Pancreas (tissue), 10 donors: ENCODE measurements around the gene DSTN. TPM values are rescaled to one million over a fixed set of nuclear protein-coding genes. Genes with fewer than 3 reads are reported as not detected.

Source experiments
- ATAC-seq, 4 donors: fragments of 200-7000 bp; cut with Tn5 transposase; one replicate each; pipeline versions ENCODE4 v1.8.0 to v1.9.1; 2020; ENCODE audit warnings: mild to moderate bottlenecking in 4 of 4, moderate library complexity in 4 of 4
- DNase-seq, 6 donors: peaks; one replicate each; pipeline ENCODE4 v3.0.0-alpha.2; 2020
- FAIRE-seq: peaks from 2 replicates; lab custom pipeline; 2012; peaks lifted over from hg19 to GRCh38; lab: Jason Lieb, UNC
- H3K27ac ChIP-seq, 4 donors: fragments of 200-600 bp; sonication (generic); 1 replicate in 3 of 4; 2 replicates in 1 of 4; pipeline versions ENCODE4 v1.5.0 to v1.8.0; 2020
- H3K27me3 ChIP-seq, 4 donors: fragments of 200-600 bp; one replicate each; pipeline ENCODE4 v1.8.0; 2021
- H3K36me3 ChIP-seq, 3 donors: fragments of 200-600 bp; sonication (generic) in 1 of 3; one replicate each; pipeline versions ENCODE4 v1.5.0 to v1.8.0; 2020 to 2021
- H3K4me1 ChIP-seq, 3 donors: fragments of 200-600 bp; one replicate each; pipeline ENCODE4 v1.8.0; 2021
- H3K4me3 ChIP-seq, 4 donors: fragments of 200-600 bp; sonication (generic) in 2 of 4; one replicate each; pipeline versions ENCODE4 v1.5.0 to v1.8.0; 2020 to 2021
- H3K9me3 ChIP-seq, 4 donors: fragments of 200-600 bp; one replicate each; pipeline ENCODE4 v1.8.0; 2021
- WGBS, 2 donors: extraction: QIAGEN DNeasy Blood & Tissue Kit; methylation state at CpG; one replicate each; pipeline ENCODE4 v1.1.7; 2013; 5-methylcytosine and 5-hydroxymethylcytosine counted together
- intact Hi-C, 3 donors: fragments of 100-400 bp; cut with DNase I; formaldehyde crosslinking; loops; one replicate each; pipeline versions ENCODE4 v1.11.1 to v1.14.2; 2022
- polyA plus RNA-seq, 2 donors: library from polyadenylated mRNA; stranded (reverse); fragments of 200-250 nt; gene quantifications; one replicate each; pipeline ENCODE4 v1.2.3, GENCODE V29; 2013
- total RNA-seq, 6 donors: library from RNA; stranded (reverse); fragmentation: NEBNext Ultra II Directional in 4 of 6; extraction: Animal tissue kit (Norgen Biotek cat#: 25700) in 4 of 6; gene quantifications; one replicate each; pipeline versions ENCODE4 v1.2.1 to v1.2.4, GENCODE V29; 2021 to 2023
- TF ChIP-seq, protein P1 (sequence below), 4 donors: fragments of 200-600 bp; sonication (generic) in 3 of 4; IDR thresholded peaks; one replicate each; pipeline versions ENCODE4 v1.5.0 to v1.8.0; 2021; ENCODE audit warnings: antibody characterized with exemption in 4 of 4
- donor health status: healthy with polysubstance abuse.
- donor health status: DM: no; HTN: no; CAD: no; lungs with moderate emphysema.
- donor health status: DM: no; HTN: no; CAD: no.
- donor health status: control.
- donor health status: control.
- donor health status: Bipolar disorder and iron deficiency.
- donor health status: DM: yes; HTN: yes; CAD: no.
- donor health status: DM: no; HTN: no; CAD: no.
- donor health status: DM: no; HTN: no; CAD: no.
- donor health status: DM: yes; HTN: yes; CAD: no.

Gene DSTN
- total and polyA plus RNA-seq, 8 donors = 138 to 242 (median 182) TPM

DNA sequence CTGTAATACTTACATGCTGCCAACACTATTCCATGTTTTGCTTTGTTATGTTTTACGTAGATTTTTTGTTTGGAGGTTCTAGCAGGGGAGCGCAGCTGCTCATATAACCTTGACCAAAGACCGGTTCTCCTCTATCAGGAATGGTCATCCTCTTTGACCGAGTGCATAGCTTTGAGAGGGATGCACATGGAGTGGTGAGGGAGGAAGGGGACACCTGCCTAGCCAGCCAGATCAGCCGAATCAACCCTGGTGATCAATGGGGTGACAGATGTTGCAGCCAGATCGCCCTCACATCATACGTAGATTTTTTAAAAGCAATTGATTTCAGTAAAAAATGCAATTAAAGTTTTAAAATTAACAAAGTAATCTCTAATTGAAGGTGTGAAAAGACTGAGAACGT lies 6.3 kb downstream of the DSTN start:
- WGBS, 2 donors = 18 to 24% methylated on average over 8 of the region's 8 CpGs
- FAIRE-seq (no peak), DNase-seq (no peak), ATAC-seq (peak in 1 of 4 donors; percentile 7)
- Histone ChIP-seq H3K27me3 (no peaks in the 10 kb centered on the region), H3K27ac (no peak overlapping the region), H3K9me3 (no peaks in the 10 kb centered on the region), H3K4me1 (peaks cover 32 to 56% (median 37%) of the 10 kb centered on the region in 3 donors), H3K4me3 (no peak overlapping the region), H3K36me3 (no peaks in the 10 kb centered on the region)
- intact Hi-C loops = no loop called here
- TF ChIP-seq, protein P1, sequence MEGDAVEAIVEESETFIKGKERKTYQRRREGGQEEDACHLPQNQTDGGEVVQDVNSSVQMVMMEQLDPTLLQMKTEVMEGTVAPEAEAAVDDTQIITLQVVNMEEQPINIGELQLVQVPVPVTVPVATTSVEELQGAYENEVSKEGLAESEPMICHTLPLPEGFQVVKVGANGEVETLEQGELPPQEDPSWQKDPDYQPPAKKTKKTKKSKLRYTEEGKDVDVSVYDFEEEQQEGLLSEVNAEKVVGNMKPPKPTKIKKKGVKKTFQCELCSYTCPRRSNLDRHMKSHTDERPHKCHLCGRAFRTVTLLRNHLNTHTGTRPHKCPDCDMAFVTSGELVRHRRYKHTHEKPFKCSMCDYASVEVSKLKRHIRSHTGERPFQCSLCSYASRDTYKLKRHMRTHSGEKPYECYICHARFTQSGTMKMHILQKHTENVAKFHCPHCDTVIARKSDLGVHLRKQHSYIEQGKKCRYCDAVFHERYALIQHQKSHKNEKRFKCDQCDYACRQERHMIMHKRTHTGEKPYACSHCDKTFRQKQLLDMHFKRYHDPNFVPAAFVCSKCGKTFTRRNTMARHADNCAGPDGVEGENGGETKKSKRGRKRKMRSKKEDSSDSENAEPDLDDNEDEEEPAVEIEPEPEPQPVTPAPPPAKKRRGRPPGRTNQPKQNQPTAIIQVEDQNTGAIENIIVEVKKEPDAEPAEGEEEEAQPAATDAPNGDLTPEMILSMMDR (IDR thresholded peaks at IDR 0.05) = no peak

DNA sequence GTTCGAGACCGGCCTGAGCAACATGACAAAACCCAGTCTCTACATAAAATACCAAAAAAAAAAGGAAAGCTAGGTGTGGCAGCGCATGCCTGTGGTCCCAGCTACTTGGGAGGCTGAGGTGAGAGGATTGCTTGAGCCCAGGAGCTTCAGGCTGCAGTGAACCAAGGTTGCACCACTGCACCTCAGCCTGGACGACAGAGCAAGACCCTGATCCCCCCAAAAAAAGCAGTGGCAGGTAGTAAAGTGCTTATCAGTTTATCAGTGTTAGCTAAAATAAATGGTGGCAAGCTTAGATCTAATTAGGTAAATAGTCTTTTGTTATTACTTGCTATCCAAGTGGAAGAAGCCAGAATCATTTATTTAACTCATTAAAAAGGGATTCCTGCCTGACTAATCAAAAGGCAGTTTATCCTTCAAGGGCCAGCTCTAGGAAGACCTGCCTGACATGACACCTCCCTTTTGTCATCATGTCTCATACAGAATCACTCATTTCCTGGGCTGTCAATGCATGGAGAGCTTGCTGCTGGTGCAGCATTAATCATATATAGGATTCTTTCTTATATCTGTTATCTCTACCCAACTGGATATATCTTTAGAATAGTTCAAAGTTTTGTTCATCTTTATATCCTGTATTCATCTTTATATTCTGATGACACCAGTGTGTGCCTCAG lies 9.6 kb downstream of the DSTN start:
- FAIRE-seq = no peak
- TF ChIP-seq, protein P1 (IDR thresholded peaks at IDR 0.05) = no peak
- Histone ChIP-seq H3K36me3 (no peaks in the 10 kb centered on the region), H3K4me3 (no peak overlapping the region), H3K9me3 (no peaks in the 10 kb centered on the region), H3K4me1 (peaks cover 22 to 39% (median 28%) of the 10 kb centered on the region in 3 donors), H3K27me3 (no peaks in the 10 kb centered on the region), H3K27ac (no peak overlapping the region)
- no peak for DNase-seq
- intact Hi-C loops = no loop called here
- 78 to 79% methylated on average over 4 of the region's 4 CpGs for WGBS, 2 donors
- ATAC-seq = no peak

DNA sequence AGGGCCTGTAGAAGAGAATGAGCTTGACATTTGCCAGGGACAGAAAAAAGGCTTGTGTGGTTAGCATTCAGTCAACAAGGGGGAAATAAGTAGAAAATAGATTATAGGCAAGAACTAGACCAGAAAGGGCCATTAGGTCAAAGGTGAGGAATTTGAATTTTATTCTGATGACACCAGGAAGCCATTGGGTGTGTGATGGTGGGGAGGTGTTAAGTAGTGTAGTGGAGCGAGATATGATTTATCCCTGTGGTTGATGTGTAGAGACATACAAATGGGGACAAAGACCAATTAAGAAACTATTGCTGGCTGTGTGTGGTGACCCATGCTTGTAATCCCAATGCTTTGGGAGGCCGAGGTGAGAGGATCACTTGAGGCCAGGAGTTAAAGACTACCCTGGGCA lies 11.0 kb downstream of the DSTN start:
- Histone ChIP-seq H3K4me1 (peaks cover 30 to 39% (median 31%) of the 10 kb centered on the region in 3 donors), H3K27me3 (no peaks in the 10 kb centered on the region), H3K4me3 (no peak overlapping the region), H3K27ac (no peak overlapping the region), H3K9me3 (no peaks in the 10 kb centered on the region), H3K36me3 (no peaks in the 10 kb centered on the region)
- DNase-seq = no peak
- intact Hi-C loops = no loop called here
- 95 to 97% methylated on average over 2 of the region's 2 CpGs for WGBS, 2 donors
- TF ChIP-seq, protein P1 (IDR thresholded peaks at IDR 0.05) = no peak
- ATAC-seq = no peak
- no peak for FAIRE-seq

DNA sequence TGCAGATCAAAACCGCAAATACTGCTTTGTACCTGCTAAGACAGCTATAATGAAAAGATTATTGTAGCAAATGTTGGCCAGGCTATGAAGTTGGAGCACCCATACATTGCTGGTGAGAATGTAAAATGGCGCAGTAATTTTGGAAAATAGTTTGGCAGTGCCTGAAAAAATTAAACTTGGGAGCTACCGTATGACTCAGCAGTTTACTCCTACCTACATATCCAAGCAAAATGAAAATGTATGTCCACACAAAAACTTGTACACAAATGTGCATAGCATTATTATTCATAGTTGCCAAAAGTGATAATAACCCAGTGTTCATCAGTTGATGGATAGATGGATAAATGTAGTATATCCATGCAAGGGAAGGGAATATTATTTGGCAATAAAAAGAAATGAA lies 13.3 kb downstream of the DSTN start:
- intact Hi-C loops = no loop called here
- FAIRE-seq (no peak), DNase-seq (no peak), ATAC-seq (no peak)
- Histone ChIP-seq H3K9me3 (no peaks in the 10 kb centered on the region), H3K4me3 (no peak overlapping the region), H3K36me3 (no peaks in the 10 kb centered on the region), H3K27ac (no peak overlapping the region), H3K4me1 (peaks cover 22 to 32% (median 32%) of the 10 kb centered on the region in 3 donors), H3K27me3 (no peaks in the 10 kb centered on the region)
- TF ChIP-seq, protein P1 (IDR thresholded peaks at IDR 0.05) = no peak
- 94 to 96% methylated on average over 3 of the region's 3 CpGs for WGBS, 2 donors

DNA sequence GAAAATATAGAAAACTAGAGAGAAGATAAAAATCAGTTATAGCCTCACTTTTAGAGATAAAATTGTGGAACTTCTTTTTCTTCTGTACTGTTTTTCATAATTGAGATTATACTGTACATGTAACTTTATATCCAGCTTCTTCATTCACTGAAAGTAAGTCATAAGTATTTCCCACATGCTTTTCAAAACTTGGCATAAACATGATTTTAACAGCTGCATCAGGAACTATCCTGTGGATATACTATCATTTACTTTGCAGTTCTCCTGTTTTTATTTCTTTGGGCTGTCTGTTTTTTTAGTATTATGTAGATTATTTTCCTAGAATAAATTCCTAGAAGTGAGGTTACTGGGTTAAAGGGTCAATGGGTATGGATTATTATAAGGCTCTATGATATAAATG lies 14.8 kb downstream of the DSTN start:
- no peak overlapping the region for H3K4me3 ChIP-seq
- H3K27ac ChIP-seq = no peak overlapping the region
- peaks cover 29 to 37% (median 36%) of the 10 kb centered on the region in 3 donors for H3K4me1 ChIP-seq
- no peaks in the 10 kb centered on the region for H3K27me3 ChIP-seq
- FAIRE-seq (no peak), ATAC-seq (no peak), DNase-seq (no peak)
- TF ChIP-seq, protein P1 (IDR thresholded peaks at IDR 0.05) = no peak
- no peaks in the 10 kb centered on the region for H3K36me3 ChIP-seq
- intact Hi-C loops = no loop called here
- H3K9me3 ChIP-seq = no peaks in the 10 kb centered on the region
